ENCODE data around the gene HINT3. TPM values are rescaled to one million over a fixed set of nuclear protein-coding genes. Genes with fewer than 3 reads are reported as not detected.

The HINT3 gene
- total and polyA plus RNA-seq, 7 donors: 15.0 to 49.6 (median 41.4) TPM

DNA sequence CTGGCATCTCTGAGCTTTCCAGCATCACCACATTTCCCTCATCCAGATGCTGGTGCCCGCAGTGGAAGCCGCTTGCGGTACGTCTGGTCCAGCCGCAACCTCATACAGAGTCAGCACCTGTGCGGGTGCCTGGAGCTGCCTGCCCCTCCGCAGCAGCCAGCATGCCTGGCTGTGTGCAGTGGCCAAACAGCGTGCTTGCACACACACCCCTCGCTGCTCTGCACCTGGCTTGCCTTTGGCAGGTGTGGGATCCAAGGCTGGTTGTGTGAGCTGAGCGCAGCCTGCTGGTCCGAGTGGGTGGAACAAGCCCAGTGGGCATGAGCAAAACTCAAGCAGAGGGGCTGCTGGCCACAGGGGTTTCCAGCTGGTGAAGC lies 3.1 kb upstream of the HINT3 start:
- intact Hi-C loops (cut with DNase I): no loop called here
- WGBS, 2 donors: 49 to 76% methylated on average over 11 of the region's 11 CpGs
- no peak overlapping the region for H3K27ac ChIP-seq
- no peak for DNase-seq
- no peaks in the 10 kb centered on the region for H3K9me3 ChIP-seq
- TF ChIP-seq, protein P1, sequence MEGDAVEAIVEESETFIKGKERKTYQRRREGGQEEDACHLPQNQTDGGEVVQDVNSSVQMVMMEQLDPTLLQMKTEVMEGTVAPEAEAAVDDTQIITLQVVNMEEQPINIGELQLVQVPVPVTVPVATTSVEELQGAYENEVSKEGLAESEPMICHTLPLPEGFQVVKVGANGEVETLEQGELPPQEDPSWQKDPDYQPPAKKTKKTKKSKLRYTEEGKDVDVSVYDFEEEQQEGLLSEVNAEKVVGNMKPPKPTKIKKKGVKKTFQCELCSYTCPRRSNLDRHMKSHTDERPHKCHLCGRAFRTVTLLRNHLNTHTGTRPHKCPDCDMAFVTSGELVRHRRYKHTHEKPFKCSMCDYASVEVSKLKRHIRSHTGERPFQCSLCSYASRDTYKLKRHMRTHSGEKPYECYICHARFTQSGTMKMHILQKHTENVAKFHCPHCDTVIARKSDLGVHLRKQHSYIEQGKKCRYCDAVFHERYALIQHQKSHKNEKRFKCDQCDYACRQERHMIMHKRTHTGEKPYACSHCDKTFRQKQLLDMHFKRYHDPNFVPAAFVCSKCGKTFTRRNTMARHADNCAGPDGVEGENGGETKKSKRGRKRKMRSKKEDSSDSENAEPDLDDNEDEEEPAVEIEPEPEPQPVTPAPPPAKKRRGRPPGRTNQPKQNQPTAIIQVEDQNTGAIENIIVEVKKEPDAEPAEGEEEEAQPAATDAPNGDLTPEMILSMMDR (IDR thresholded peaks at IDR 0.05): no peak
- TF ChIP-seq POLR2AphosphoS5 (IDR thresholded peaks at IDR 0.05) (no peak), EP300 (IDR thresholded peaks at IDR 0.05) (no peak), POLR2A (IDR thresholded peaks at IDR 0.05) (no peak)
- peaks cover 0 to 19% (median 11%) of the 10 kb centered on the region in 4 donors for H3K4me1 ChIP-seq
- H3K27me3 ChIP-seq: no peaks in the 10 kb centered on the region
- H3K36me3 ChIP-seq: no peaks in the 10 kb centered on the region
- no peak overlapping the region for H3K4me3 ChIP-seq

DNA sequence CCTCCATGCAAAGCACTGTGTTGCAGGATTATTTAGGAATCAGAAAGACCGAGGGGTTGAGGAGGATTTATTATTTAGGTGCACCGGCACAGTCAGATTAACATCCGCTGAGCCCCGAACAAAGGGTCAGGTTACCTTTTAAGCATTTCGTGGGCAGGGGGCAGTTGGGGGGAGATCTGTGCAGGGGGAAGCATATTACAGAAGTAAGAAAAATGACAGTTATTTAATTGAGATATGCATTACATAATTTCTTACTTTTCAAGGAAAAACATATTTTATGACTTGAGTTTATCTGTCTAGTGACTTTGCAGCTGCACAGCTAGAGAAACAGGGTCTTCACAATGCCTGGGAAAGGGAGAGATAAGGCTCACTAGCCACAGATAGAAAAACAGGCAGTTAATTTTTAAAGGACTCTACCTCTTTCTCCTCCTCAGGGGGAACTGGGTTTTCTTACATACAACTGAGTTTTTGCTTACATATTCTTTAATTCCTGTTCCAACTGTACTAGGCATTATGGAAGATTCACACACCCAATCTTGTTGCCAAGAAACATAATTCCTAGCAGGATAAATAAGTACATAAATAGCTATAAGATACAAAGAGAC lies 1.7 kb upstream of the HINT3 start:
- TF ChIP-seq, protein P1 (IDR thresholded peaks at IDR 0.05): no peak
- TF ChIP-seq EP300 (IDR thresholded peaks at IDR 0.05) (no peak), POLR2A (IDR thresholded peaks at IDR 0.05) (no peak), POLR2AphosphoS5 (IDR thresholded peaks at IDR 0.05) (no peak)
- DNase-seq: no peak
- H3K4me3 ChIP-seq: no peak overlapping the region
- 73 to 78% methylated on average over 5 of the region's 5 CpGs for WGBS, 2 donors
- no peaks in the 10 kb centered on the region for H3K27me3 ChIP-seq
- peaks cover 0 to 30% (median 17%) of the 10 kb centered on the region in 4 donors for H3K4me1 ChIP-seq
- no peak overlapping the region for H3K27ac ChIP-seq
- H3K9me3 ChIP-seq: no peaks in the 10 kb centered on the region
- intact Hi-C loops (cut with DNase I): loop anchor here (5.0 kb wide), 1 partner anchor 643 kb away; no protein-coding TSS in a partner anchor
- no peaks in the 10 kb centered on the region for H3K36me3 ChIP-seq

GRCh38 chr6:125955973-125956372 lies 597 bp upstream of the HINT3 start:
- 36 to 42% methylated on average over 5 of the region's 5 CpGs for WGBS, 2 donors
- H3K27me3 ChIP-seq: no peaks in the 10 kb centered on the region
- H3K36me3 ChIP-seq: no peaks in the 10 kb centered on the region
- H3K4me1 ChIP-seq: peaks cover 0 to 30% (median 17%) of the 10 kb centered on the region in 4 donors
- no peak for TF ChIP-seq EP300 (IDR thresholded peaks at IDR 0.05)
- peak overlapping the region in 3 of 4 donors; percentile 65 to 89 (median 86) for H3K4me3 ChIP-seq
- H3K27ac ChIP-seq: peak overlapping the region; percentile 89 to 95 (median 92)
- no peak for DNase-seq
- H3K9me3 ChIP-seq: no peaks in the 10 kb centered on the region
- intact Hi-C loops (cut with DNase I): loop anchor here (2.0 to 5.0 kb wide), 2 partner anchors 165 to 644 kb away; partner anchors contain the start of gene NCOA7

GRCh38 chr6:125957391-125957693 lies 772 bp downstream of the HINT3 start:
- Histone ChIP-seq H3K27ac (peak overlapping the region; percentile 89 to 95 (median 92)), H3K9me3 (no peaks in the 10 kb centered on the region), H3K36me3 (no peaks in the 10 kb centered on the region), H3K4me1 (peaks cover 0 to 30% (median 17%) of the 10 kb centered on the region in 4 donors), H3K27me3 (no peaks in the 10 kb centered on the region), H3K4me3 (peak overlapping the region; percentile 65 to 89 (median 82))
- 1 to 5% methylated on average over 3 of the region's 3 CpGs for WGBS, 2 donors
- intact Hi-C loops (cut with DNase I): loop anchor here (2.0 to 5.0 kb wide), 2 partner anchors 167 to 645 kb away; partner anchors contain the start of gene NCOA7
- DNase-seq: no peak
- no peak for TF ChIP-seq POLR2AphosphoS5 (IDR thresholded peaks at IDR 0.05)
- no peak for TF ChIP-seq POLR2A (IDR thresholded peaks at IDR 0.05)
- TF ChIP-seq, protein P1 (IDR thresholded peaks at IDR 0.05): no peak
- no peak for TF ChIP-seq EP300 (IDR thresholded peaks at IDR 0.05)

GRCh38 chr6:125957845-125958244 lies 1.3 kb downstream of the HINT3 start:
- H3K9me3 ChIP-seq: no peaks in the 10 kb centered on the region
- peak overlapping the region; percentile 65 to 89 (median 82) for H3K4me3 ChIP-seq
- intact Hi-C loops (cut with DNase I): loop anchor here (2.0 to 5.0 kb wide), 2 partner anchors 167 to 646 kb away; partner anchors contain the start of gene NCOA7
- no peaks in the 10 kb centered on the region for H3K27me3 ChIP-seq
- H3K4me1 ChIP-seq: peaks cover 0 to 30% (median 17%) of the 10 kb centered on the region in 4 donors
- H3K36me3 ChIP-seq: no peaks in the 10 kb centered on the region
- 12 to 24% methylated on average over 4 of the region's 4 CpGs for WGBS, 2 donors
- no peak for DNase-seq
- peak overlapping the region; percentile 89 to 95 (median 92) for H3K27ac ChIP-seq
- peak in 2 of 4 donors; percentile 6 to 39 for TF ChIP-seq POLR2AphosphoS5 (IDR thresholded peaks at IDR 0.05)
- TF ChIP-seq POLR2A (IDR thresholded peaks at IDR 0.05): no peak
- no peak for TF ChIP-seq EP300 (IDR thresholded peaks at IDR 0.05)
- TF ChIP-seq, protein P1 (IDR thresholded peaks at IDR 0.05): no peak

Measured in sigmoid colon (tissue), 7 donors.